GM10266 (cell line): ENCODE measurements around the gene COX7C.
"Not testable (repeated sequence)": the region's sequence is repeated elsewhere in the genome, so short reads cannot be mapped to it uniquely, and the experiment has no call there.

Experiments used
- DNase-seq: peaks from one replicate; pipeline ENCODE4 v3.0.0; 2012; ENCODE audit errors: extremely low spot score
- CTCF ChIP-seq: IDR thresholded peaks from 2 replicates; pipeline ENCODE4 v1.5.1; 2012; ENCODE audit warnings: mild to moderate bottlenecking, low read depth; ENCODE audit not compliant: control insufficient read depth, insufficient read depth; ENCODE audit errors: missing control alignments

The COX7C gene

GRCh38 chr5:86617756-86618576 is at the start of gene COX7C:
Gene COX7C, plus strand, starts transcription at chr5:86617941. Its CDS starts 115 bp downstream, at chr5:86618056.
- DNase-seq = peak; percentile 85

GRCh38 chr5:86569522-86570426 is 48.0 kb upstream of the COX7C start:
- DNase-seq = not testable (repeated sequence)

More at GRCh38 chr5:86617756-86618576, at the start of gene COX7C:
- TF ChIP-seq CTCF = no peak

GRCh38 chr5:86570427-86571083 is 47.2 kb upstream of the COX7C start:
- DNase-seq = no peak
- TF ChIP-seq CTCF = no peak

- DNase-seq = not testable (repeated sequence)
Measured at GRCh38 chr5:86571109-86571508, 46.6 kb upstream of the COX7C start.

- no peak for TF ChIP-seq CTCF
- no peak for DNase-seq
Measured at GRCh38 chr5:86572825-86573517, 44.8 kb upstream of the COX7C start.

GRCh38 chr5:86579502-86579901 is 38.2 kb upstream of the COX7C start:
- no peak for DNase-seq
- no peak for TF ChIP-seq CTCF

GRCh38 chr5:86596476-86596875 is 21.3 kb upstream of the COX7C start:
- no peak for DNase-seq
- no peak for TF ChIP-seq CTCF
